SW480 (cell line): ENCODE measurements around the gene TRNAU1AP.
"Not testable (repeated sequence)": the region's sequence is repeated elsewhere in the genome, so short reads cannot be mapped to it uniquely, and the experiment has no call there.

Source experiments
- DNase-seq: peaks from one replicate; pipeline ENCODE4 v3.0.0-alpha.2; 2016; ENCODE audit warnings: low spot score

The TRNAU1AP gene

GRCh38 chr1:28577052-28577678, 24.3 kb downstream of the TRNAU1AP start:
- DNase-seq, result no peak

GRCh38 chr1:28577738-28578536, 25.1 kb downstream of the TRNAU1AP start:
- no peak for DNase-seq

GRCh38 chr1:28578696-28579218, 25.9 kb downstream of the TRNAU1AP start:
- no peak for DNase-seq

GRCh38 chr1:28579401-28579800, 26.5 kb downstream of the TRNAU1AP start:
- DNase-seq, result no peak

GRCh38 chr1:28580722-28581530, 28.0 kb downstream of the TRNAU1AP start:
- DNase-seq, result peak; percentile 68

- DNase-seq, result peak; percentile 95
Observed at GRCh38 chr1:28581531-28582247, 28.8 kb downstream of the TRNAU1AP start.

GRCh38 chr1:28582248-28582615, 29.3 kb downstream of the TRNAU1AP start:
- peak; percentile 61 for DNase-seq

- DNase-seq, result not testable (repeated sequence)
Observed at GRCh38 chr1:28586585-28587391, 33.9 kb downstream of the TRNAU1AP start.

- DNase-seq, result peak; percentile 42
Observed at GRCh38 chr1:28591708-28592320, 38.9 kb downstream of the TRNAU1AP start, which contains the start of gene RAB42. Gene RAB42, plus strand, starts transcription at chr1:28592265. Its CDS starts 247 bp downstream, at chr1:28592512.

GRCh38 chr1:28592321-28593071, 39.6 kb downstream of the TRNAU1AP start:
- peak; percentile 33 for DNase-seq

- DNase-seq, result not testable (repeated sequence)
Observed at GRCh38 chr1:28593988-28594356, 41.1 kb downstream of the TRNAU1AP start.

- not testable (repeated sequence) for DNase-seq
Observed at GRCh38 chr1:28594686-28595411, 42.0 kb downstream of the TRNAU1AP start.

GRCh38 chr1:28595412-28596191, 42.7 kb downstream of the TRNAU1AP start:
- DNase-seq, result no peak

GRCh38 chr1:28596276-28596675, 43.4 kb downstream of the TRNAU1AP start:
- DNase-seq, result not testable (repeated sequence)

GRCh38 chr1:28601696-28602095, 48.8 kb downstream of the TRNAU1AP start:
- peak; percentile 63 for DNase-seq

- peak; percentile 48 for DNase-seq
Observed at GRCh38 chr1:28602536-28603439, 49.9 kb downstream of the TRNAU1AP start.

- DNase-seq, result no peak
Observed at GRCh38 chr1:28604411-28604810, 51.5 kb downstream of the TRNAU1AP start.
